H9 (cell line): ENCODE measurements around the gene NSL1. TPM values are rescaled to one million over a fixed set of nuclear protein-coding genes. Genes with fewer than 3 reads are reported as not detected.

Experiments used
- DNase-seq: peaks from one replicate; pipeline ENCODE4 v3.0.0-alpha.2; 2017
- H2AFZ ChIP-seq: one replicate; pipeline ENCODE4 v1.6.1; 2013; ENCODE audit warnings: mild to moderate bottlenecking, low read length, control low read depth, moderate library complexity
- H2AK5ac ChIP-seq: 2 replicates; pipeline ENCODE4 v1.6.1; 2013; ENCODE audit warnings: low read length, control low read depth, mixed read lengths; ENCODE audit not compliant: insufficient read length
- H2BK120ac ChIP-seq: one replicate; pipeline ENCODE4 v1.6.1; 2013; ENCODE audit warnings: low read depth, mild to moderate bottlenecking, low read length, control low read depth, inconsistent platforms; ENCODE audit not compliant: poor library complexity, severe bottlenecking
- H2BK12ac ChIP-seq: 2 replicates; pipeline ENCODE4 v1.6.1; 2013; ENCODE audit warnings: low read length, control low read depth, mixed read lengths, low read depth; ENCODE audit not compliant: insufficient read length
- H2BK15ac ChIP-seq: 2 replicates; pipeline ENCODE4 v1.6.1; 2013; ENCODE audit warnings: low read depth, low read length, control low read depth
- H2BK20ac ChIP-seq: one replicate; pipeline ENCODE4 v1.6.1; 2013; ENCODE audit warnings: low read depth, mild to moderate bottlenecking, low read length, control low read depth, inconsistent platforms; ENCODE audit not compliant: poor library complexity, severe bottlenecking
- H2BK5ac ChIP-seq: 2 replicates; pipeline ENCODE4 v1.6.1; 2013; ENCODE audit warnings: low read length, control low read depth, mixed read lengths; ENCODE audit not compliant: insufficient read length
- H3K14ac ChIP-seq: 2 replicates; pipeline ENCODE4 v1.6.1; 2013; ENCODE audit warnings: low read length, control low read depth; ENCODE audit not compliant: insufficient read depth
- H3K18ac ChIP-seq: 2 replicates; pipeline ENCODE4 v1.6.1; 2013; ENCODE audit warnings: low read depth, mild to moderate bottlenecking, mixed read lengths, low read length, control low read depth; ENCODE audit not compliant: insufficient read length
- H3K23ac ChIP-seq: 2 replicates; pipeline ENCODE4 v1.6.1; 2013; ENCODE audit warnings: low read length, control low read depth, mixed read lengths, low read depth; ENCODE audit not compliant: insufficient read length
- H3K23me2 ChIP-seq: 2 replicates; pipeline ENCODE4 v1.6.1; 2013; ENCODE audit warnings: low read depth, mild to moderate bottlenecking, mixed read lengths, low read length, control low read depth; ENCODE audit not compliant: insufficient read length, poor library complexity, severe bottlenecking
- H3K27ac ChIP-seq: 2 replicates; pipeline ENCODE4 v1.5.1; 2013; ENCODE audit warnings: low read length, control low read depth, mixed read lengths, low read depth; ENCODE audit not compliant: insufficient read length
- H3K27me3 ChIP-seq: 2 replicates; pipeline ENCODE4 v1.6.1; 2013; ENCODE audit warnings: low read length, control low read depth, inconsistent platforms; ENCODE audit not compliant: insufficient read depth
- H3K4ac ChIP-seq: 2 replicates; pipeline ENCODE4 v1.6.1; 2013; ENCODE audit warnings: low read depth, mild to moderate bottlenecking, control low read depth, inconsistent platforms, low read length, moderate library complexity
- H3K4me1 ChIP-seq: 2 replicates; pipeline ENCODE4 v1.6.1; 2013; ENCODE audit warnings: low read length, control low read depth, inconsistent platforms; ENCODE audit not compliant: insufficient read depth
- H3K4me2 ChIP-seq: 2 replicates; pipeline ENCODE4 v1.6.1; 2013; ENCODE audit warnings: low read length, control low read depth, mixed read lengths; ENCODE audit not compliant: insufficient read length, insufficient read depth
- H3K56ac ChIP-seq: 2 replicates; pipeline ENCODE4 v1.6.1; 2013; ENCODE audit warnings: low read depth, mild to moderate bottlenecking, mixed read lengths, low read length, control low read depth; ENCODE audit not compliant: insufficient read length
- H3K79me1 ChIP-seq: 2 replicates; pipeline ENCODE4 v1.6.1; 2013; ENCODE audit warnings: low read depth, mild to moderate bottlenecking, moderate library complexity, low read length, control low read depth, inconsistent platforms; ENCODE audit not compliant: insufficient read depth, poor library complexity, severe bottlenecking
- H3K79me2 ChIP-seq: 2 replicates; pipeline ENCODE4 v1.6.1; 2013; ENCODE audit warnings: low read length, control low read depth, inconsistent platforms; ENCODE audit not compliant: insufficient read depth
- H3K9ac ChIP-seq: 2 replicates; pipeline ENCODE4 v1.6.1; 2013; ENCODE audit warnings: low read length, control low read depth, mixed read lengths; ENCODE audit not compliant: insufficient read length; ENCODE audit errors: extremely low read depth
- H3K9me3 ChIP-seq: one replicate; pipeline ENCODE4 v1.6.1; 2013; ENCODE audit warnings: low read depth, low read length, inconsistent platforms; ENCODE audit not compliant: control insufficient read depth
- H3T11ph ChIP-seq: one replicate; pipeline ENCODE4 v1.6.1; 2013; ENCODE audit warnings: mild to moderate bottlenecking, low read length, control low read depth, inconsistent platforms
- H4K20me1 ChIP-seq: one replicate; pipeline ENCODE4 v1.6.1; 2013; ENCODE audit not compliant: control insufficient read depth, insufficient read length, insufficient read depth
- H4K5ac ChIP-seq: 2 replicates; pipeline ENCODE4 v1.6.1; 2013; ENCODE audit warnings: low read depth, mild to moderate bottlenecking, mixed read lengths, low read length, control low read depth; ENCODE audit not compliant: insufficient read length
- H4K8ac ChIP-seq: replicated peaks from 2 replicates; pipeline ENCODE4 v1.6.1; 2013; ENCODE audit warnings: low read length, control low read depth, mixed read lengths, low read depth; ENCODE audit not compliant: insufficient read length
- H4K91ac ChIP-seq: 2 replicates; pipeline ENCODE4 v1.6.1; 2013; ENCODE audit warnings: low read depth, mild to moderate bottlenecking, moderate library complexity, mixed read lengths, low read length, control low read depth; ENCODE audit not compliant: insufficient read length
- H3K27ac Mint-ChIP-seq, 3 experiments: 2 replicates in 2 of 3; 3 replicates in 1 of 3; pipeline ENCODE4 v1.8.0; 2020 to 2021; ENCODE audit warnings: mixed read lengths in 3 of 3, mild to moderate bottlenecking in 1 of 3, moderate library complexity in 1 of 3
- H3K27me3 Mint-ChIP-seq: 2 replicates; pipeline ENCODE4 v1.8.0; 2021; ENCODE audit warnings: low read depth, mild to moderate bottlenecking, moderate library complexity, mixed read lengths
- H3K36me3 Mint-ChIP-seq, 3 experiments: 2 replicates in 2 of 3; 3 replicates in 1 of 3; pipeline ENCODE4 v1.8.0; 2020 to 2021; ENCODE audit warnings: low read depth in 3 of 3, mixed read lengths in 3 of 3; ENCODE audit not compliant: insufficient read depth in 1 of 3
- H3K4me1 Mint-ChIP-seq, 2 experiments: 2 replicates each; pipeline ENCODE4 v1.8.0; 2020; ENCODE audit warnings: mixed read lengths in 2 of 2
- H3K4me3 Mint-ChIP-seq, 2 experiments: 2 replicates in 1 of 2; 3 replicates in 1 of 2; pipeline ENCODE4 v1.8.0; 2020 to 2021; ENCODE audit warnings: mild to moderate bottlenecking in 2 of 2, mixed read lengths in 2 of 2, moderate library complexity in 1 of 2
- H3K9me3 Mint-ChIP-seq, 2 experiments: 2 replicates in 1 of 2; 3 replicates in 1 of 2; pipeline ENCODE4 v1.8.0; 2020; ENCODE audit warnings: mild to moderate bottlenecking in 2 of 2, mixed read lengths in 2 of 2, moderate library complexity in 1 of 2
- CTCF ChIP-seq: fragments of 200-600 bp; sonication (generic); conservative IDR thresholded peaks from 3 replicates; pipeline ENCODE4 v1.8.0; 2021; ENCODE audit warnings: antibody characterized with exemption, mild to moderate bottlenecking
- WGBS: extraction: QIAGEN DNeasy Blood & Tissue Kit; methylation state at CpG from one replicate; pipeline ENCODE4 v1.1.7; 2013; ENCODE audit warnings: missing lambda C conversion rate, low lambda C conversion rate, mixed read lengths; ENCODE audit not compliant: insufficient read length; ENCODE audit errors: extremely low coverage; 5-methylcytosine and 5-hydroxymethylcytosine counted together
- total RNA-seq: library from RNA; stranded (reverse); gene quantifications from 2 replicates; pipeline ENCODE4 v1.2.1, GENCODE V29; 2021

The NSL1 gene
- total RNA-seq, 1 experiment from 2014 or later, result 49.3 TPM

DNA sequence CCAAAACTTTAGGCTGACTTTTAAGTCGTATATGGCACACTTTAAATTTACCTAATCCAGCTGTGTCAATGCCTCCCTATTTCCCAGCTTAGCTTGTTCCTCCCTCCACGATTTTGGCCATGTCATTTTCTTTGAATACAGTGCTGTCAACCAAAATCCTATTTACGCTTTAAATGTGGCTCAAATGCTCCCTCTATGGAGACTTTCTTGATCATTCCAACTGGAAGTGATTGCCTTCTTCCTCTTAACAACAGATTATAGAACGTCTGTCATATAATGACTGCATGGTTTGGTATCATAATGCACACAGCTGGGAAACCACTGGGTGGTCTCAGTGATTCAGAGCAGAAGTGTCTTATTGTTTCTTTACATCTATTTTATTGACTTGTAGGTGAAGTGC is 73.1 kb downstream of the NSL1 start:
- no peak overlapping the region for H2BK15ac ChIP-seq
- Mint-ChIP-seq H3K4me1 (no peaks in the 10 kb centered on the region), H3K27ac (no peak overlapping the region), H3K27me3 (peaks cover 4% of the 10 kb centered on the region), H3K36me3 (peaks cover 2 to 3% (median 3%) of the 10 kb centered on the region in 3 experiments), H3K4me3 (no peak overlapping the region), H3K9me3 (peaks cover 3 to 6% of the 10 kb centered on the region in 2 experiments)
- H2BK120ac ChIP-seq, result no peak overlapping the region
- H3K18ac ChIP-seq, result no peak overlapping the region
- H2AK5ac ChIP-seq, result no peak overlapping the region
- H4K5ac ChIP-seq, result no peak overlapping the region
- no peak overlapping the region for H3K14ac ChIP-seq
- no peaks in the 10 kb centered on the region for H4K20me1 ChIP-seq
- H3K9me3 ChIP-seq, result no peaks in the 10 kb centered on the region
- H3K4me2 ChIP-seq, result no peak overlapping the region
- no peak overlapping the region for H2BK12ac ChIP-seq
- H3K79me1 ChIP-seq, result no peaks in the 10 kb centered on the region
- H4K91ac ChIP-seq, result no peak overlapping the region
- DNase-seq, result no peak
- no CpG with 5 or more reads among the region's 4 CpGs for WGBS
- no peak overlapping the region for H3K23ac ChIP-seq
- H3K79me2 ChIP-seq, result no peaks in the 10 kb centered on the region
- H4K8ac ChIP-seq, result no peak overlapping the region
- no peak overlapping the region for H2BK5ac ChIP-seq
- H2BK20ac ChIP-seq, result no peak overlapping the region
- H3K4ac ChIP-seq, result no peak overlapping the region
- H2AFZ ChIP-seq, result no peak overlapping the region
- H3K23me2 ChIP-seq, result no peaks in the 10 kb centered on the region
- H3K56ac ChIP-seq, result no peak overlapping the region
- no peak overlapping the region for H3K9ac ChIP-seq
- no peaks in the 10 kb centered on the region for H3K27me3 ChIP-seq
- no peaks in the 10 kb centered on the region for H3K4me1 ChIP-seq
- H3T11ph ChIP-seq, result no peak overlapping the region
- no peak overlapping the region for H3K27ac ChIP-seq
- peak; percentile 38; the same call in 2 of the 3 replicates for TF ChIP-seq CTCF
